ENCODE results near the gene REV1.
"Not testable (repeated sequence)": the region's sequence is repeated elsewhere in the genome, so short reads cannot be mapped to it uniquely, and the experiment has no call there.

Gene REV1

GRCh38 chr2:99354825-99355224, 135.0 kb downstream of the REV1 start:
- not testable (repeated sequence) for DNase-seq (ENCODE audit: low read depth, low spot score)

DNA sequence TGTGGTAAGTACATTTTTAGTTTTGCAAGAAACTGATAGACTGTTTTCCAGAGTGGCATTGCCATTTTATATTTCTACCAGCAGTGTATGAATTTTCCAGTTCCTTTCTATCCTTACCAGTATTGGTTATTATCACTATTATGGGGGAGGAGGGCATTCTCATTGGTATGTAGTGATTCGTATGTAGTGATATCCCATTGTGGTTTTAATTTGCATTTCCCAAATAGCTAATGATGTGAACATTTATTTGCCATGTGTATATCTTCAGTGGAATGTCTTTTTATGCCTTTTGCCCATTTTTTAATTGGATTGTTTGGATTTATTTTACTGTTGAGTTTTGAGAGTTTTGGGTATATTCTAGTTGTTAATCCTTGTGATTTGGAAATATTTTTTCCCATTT, 135.7 kb downstream of the REV1 start:
- DNase-seq (ENCODE audit: low read depth, low spot score), result peak; percentile 12
